CD4-positive, alpha-beta T cell treated with Interleukin-6 for 4 hours (primary cell): ENCODE data around the gene NEU4.
A peak's percentile ranks its signal among the peaks of the same experiment; 100 is the strongest.
"Not testable (repeated sequence)": the region's sequence is repeated elsewhere in the genome, so short reads cannot be mapped to it uniquely, and the experiment has no call there.

Experiments
- DNase-seq: peaks from one replicate; pipeline ENCODE4 v3.0.0-alpha.2; 2020; ENCODE audit warnings: mixed read lengths

The NEU4 gene

GRCh38 chr2:241799522-241800197, 9.3 kb upstream of the NEU4 start:
- no peak for DNase-seq

GRCh38 chr2:241800198-241800903, 8.6 kb upstream of the NEU4 start:
- not testable (repeated sequence) for DNase-seq

- DNase-seq: no peak
Measured at GRCh38 chr2:241801611-241802420, 7.2 kb upstream of the NEU4 start.

- DNase-seq: no peak
Measured at GRCh38 chr2:241802421-241803318, 6.3 kb upstream of the NEU4 start.

- peak; percentile 39 for DNase-seq
Measured at GRCh38 chr2:241803387-241804325, 5.3 kb upstream of the NEU4 start.

GRCh38 chr2:241804326-241805229, 4.4 kb upstream of the NEU4 start:
- DNase-seq: no peak

- DNase-seq: not testable (repeated sequence)
Measured at GRCh38 chr2:241806217-241806616, 2.8 kb upstream of the NEU4 start.

- DNase-seq: no peak
Measured at GRCh38 chr2:241808051-241808720, 807 bp upstream of the NEU4 start.

GRCh38 chr2:241809383-241810306, 652 bp downstream of the NEU4 start:
- DNase-seq: no peak

GRCh38 chr2:241810307-241811200, 1.6 kb downstream of the NEU4 start:
- no peak for DNase-seq

GRCh38 chr2:241811201-241811951, 2.4 kb downstream of the NEU4 start:
- no peak for DNase-seq

GRCh38 chr2:241811952-241812729, 3.1 kb downstream of the NEU4 start:
- no peak for DNase-seq

GRCh38 chr2:241812730-241813643, 4.0 kb downstream of the NEU4 start:
- no peak for DNase-seq

GRCh38 chr2:241813644-241814392, 4.8 kb downstream of the NEU4 start:
- DNase-seq: no peak
